HG02884 (cell line): Measurements from ENCODE around the gene C8A.

Experiments
- ATAC-seq: cut with Tn5 transposase; IDR thresholded peaks from one replicate; pipeline ENCODE4 v1.9.1; 2021; ENCODE audit warnings: mild to moderate bottlenecking, moderate library complexity; ENCODE audit not compliant: unreplicated experiment

Gene C8A

DNA sequence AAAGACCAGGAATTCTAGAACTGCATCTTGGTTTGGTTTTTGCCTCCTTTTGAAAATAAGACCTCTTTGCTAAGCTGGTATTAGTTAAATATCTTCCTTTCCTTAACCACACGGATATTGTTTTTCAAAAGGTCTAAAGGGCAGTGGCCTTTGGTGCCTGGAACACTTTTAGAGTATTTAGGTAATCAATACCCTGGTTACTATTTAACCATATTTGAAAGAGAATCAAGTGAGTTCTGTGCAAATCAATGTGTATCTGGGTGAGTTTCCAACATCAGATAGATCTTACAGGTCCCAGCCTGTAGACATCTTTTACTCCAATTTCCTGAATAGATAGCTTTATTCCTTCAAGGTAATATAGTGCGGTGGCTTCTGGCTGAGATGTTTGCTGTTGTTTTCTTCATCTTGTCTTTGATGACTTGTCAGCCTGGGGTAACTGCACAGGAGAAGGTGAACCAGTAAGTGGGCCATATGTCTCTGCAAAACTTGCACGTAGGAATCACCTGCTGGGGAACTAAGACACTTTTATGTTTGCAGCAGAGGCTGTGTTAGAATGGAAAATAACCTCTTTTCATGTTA, at the start of gene C8A:
Gene C8A, plus strand, starts transcription at position 277 of the 579 bp plus-strand sequence. Its CDS starts 105 bp downstream, at position 382.
- no peak for ATAC-seq

DNA sequence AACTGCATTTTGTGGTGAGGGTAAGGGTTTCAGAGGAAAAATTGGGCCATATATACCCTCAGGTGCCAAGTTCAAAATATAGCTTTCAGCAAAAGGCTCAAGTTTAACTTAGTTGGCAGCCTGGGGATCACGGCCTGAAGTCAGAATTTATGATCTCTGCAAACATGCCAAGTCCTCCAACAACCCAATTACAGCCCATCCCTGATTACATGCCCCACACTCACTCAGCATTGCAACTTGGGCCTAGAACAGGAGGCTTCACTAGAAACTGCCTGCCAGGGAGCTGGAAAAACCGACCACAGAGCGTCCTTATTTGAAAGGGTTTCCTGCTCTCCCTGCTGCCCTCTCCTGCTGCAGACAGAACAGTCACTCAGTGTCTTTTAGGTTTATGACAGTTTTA, 47.8 kb upstream of the C8A start:
- ATAC-seq = no peak

DNA sequence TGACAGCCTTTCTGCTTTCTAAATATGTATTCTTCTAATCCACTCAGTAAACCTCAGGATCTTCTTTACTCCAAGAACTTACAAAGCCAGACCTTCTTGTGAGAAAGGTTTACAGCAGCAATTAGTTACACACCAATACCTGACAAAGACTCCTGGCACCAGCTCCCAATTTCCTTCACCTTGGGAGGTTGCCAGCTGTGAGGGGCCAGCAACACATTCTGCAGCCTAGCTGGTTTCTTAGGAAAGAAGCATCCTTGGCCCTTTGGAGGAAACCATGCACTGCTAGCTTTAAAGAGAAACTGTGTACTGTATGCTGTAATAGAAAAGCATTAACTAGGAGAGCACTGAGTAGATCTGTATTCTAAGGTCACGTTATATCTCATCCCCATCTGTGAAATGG, 46.2 kb upstream of the C8A start:
- no peak for ATAC-seq

DNA sequence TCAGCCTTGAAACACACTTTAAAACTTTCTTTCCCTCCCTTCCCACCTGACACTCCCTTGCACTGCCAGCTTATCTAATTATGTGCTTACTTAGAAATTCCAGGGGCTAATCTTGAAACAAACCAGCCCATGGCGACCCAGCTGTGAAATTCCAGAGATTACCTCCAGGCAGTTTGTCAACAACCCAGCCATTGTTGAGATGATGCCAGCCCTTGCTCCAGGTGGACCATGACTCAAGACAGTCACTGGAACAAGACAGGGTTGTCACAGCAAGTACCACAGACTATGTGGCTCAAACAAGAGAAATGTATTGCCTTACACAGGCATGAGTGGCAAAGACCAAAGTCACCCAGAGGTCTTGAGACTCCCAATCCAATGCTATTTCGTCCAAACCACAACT, 43.3 kb upstream of the C8A start:
- ATAC-seq = no peak

DNA sequence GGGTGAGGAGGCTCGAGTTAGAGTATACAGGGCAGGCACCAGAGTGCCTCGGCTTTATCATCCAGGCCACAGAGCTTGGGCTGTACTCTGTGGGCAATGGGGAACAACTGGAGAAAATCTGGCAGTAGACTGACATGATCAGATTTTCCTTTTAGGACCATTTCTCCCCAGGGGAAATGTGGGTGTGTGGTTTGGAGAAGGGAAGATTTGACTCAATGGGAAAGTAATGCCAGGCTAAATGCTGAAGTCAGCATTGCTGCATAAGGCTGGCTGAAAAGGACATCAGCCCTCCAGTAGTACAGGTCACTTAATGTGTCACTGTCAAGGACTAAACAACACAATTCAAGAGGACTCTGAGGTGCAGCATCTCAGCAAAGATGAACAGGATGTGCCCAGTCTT, 40.4 kb upstream of the C8A start:
- ATAC-seq = no peak

DNA sequence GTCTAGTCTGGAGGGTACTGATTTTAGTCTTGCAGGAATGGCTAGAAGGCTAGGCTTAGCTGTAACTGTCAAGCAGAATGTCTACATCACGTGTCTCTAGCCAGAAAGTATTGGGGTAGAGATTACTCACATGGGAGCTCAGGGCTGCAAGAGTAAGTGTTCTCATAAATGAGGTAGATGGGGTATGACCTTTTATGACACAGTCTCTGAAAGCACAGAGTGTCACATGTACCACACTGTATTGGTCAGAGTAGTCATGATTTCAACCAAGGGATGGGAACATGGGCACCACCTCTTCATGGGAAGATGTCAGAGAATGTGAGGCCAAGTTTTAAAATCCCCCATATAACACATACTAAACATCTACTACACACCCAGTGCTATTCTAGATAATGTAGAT, 38.3 kb upstream of the C8A start:
- no peak for ATAC-seq

DNA sequence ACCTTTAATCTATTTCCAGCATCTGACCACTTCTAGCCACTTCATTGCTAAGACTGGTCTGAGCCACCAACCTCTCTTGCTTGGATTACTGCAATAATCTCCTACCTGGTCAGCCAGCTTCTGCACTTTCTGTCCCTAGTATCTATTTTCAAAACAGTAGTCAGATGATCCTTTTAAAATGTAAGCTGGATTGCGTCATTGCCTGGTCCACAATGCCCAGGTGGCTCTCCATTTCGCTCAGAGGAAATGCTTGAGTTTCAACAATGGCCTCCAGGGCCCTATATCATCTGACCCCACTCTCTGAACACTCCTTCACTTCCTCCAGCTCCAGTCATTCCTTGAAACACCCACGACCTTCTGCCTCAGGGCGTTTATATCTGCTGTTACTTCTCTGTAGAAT, 37.7 kb upstream of the C8A start:
- peak; percentile 77 for ATAC-seq

DNA sequence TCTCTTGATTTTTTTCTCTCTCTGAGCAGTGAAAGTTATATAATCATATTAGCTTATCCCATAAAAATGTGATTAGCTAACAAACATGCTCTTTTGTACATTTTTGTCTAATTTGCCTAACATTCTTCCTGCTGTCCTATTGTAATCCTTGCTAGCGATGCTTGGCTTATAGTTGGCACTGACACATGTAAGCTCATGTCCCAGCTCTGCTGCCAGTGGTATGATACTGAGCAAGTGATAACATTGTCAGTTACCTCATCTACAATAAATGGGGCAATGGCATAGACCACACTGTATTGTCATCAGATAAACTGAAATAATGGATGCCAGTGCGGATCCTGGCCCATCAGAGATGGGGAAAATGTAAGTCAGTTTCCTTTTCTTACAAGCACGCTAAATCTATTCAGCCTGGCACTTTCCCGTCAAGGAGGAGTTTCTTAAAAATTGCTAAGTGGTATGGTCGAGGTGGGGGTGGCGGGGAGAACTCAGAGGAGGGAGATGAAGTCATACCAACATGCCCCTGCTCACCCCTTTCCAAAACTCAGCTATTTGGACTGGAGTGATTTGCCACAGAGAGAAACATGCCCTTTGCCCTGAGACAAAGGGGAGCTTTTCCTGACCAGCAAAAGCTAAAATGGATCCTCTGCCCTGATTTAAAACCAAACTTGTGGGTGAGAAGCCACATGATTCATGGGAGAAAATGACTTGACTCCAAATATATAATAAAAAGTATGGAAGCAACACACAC, 36.7 kb upstream of the C8A start:
- no peak for ATAC-seq

DNA sequence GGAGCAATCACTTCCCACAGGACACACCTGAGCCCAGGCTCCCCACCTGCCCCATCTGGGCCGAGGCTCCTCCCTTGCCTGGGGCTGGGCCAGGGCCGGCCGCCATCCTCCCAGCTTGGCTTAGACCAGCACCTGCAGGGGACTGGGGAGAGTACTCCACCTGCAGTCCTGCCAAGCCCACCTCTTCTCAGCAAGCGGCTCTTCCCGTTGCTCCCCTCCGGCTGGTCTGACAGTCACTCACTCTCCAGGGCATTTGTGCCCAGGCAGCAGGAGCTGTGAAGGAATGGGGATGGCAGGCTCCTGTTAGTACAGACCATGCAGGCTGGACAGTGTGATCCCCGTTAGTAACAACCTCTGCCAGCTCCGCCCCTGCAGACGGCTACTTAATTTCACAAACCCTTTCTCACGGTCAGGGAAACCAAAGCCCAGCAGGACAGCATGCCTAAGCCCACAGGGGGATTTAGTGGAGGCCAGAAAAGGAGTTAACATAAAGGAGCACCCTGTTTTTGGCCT, 35.2 kb upstream of the C8A start, which contains the start of gene FYB2:
Gene FYB2, minus strand, starts transcription at position 18 of the 513 bp plus-strand sequence. CDS start 114 bp downstream, outside the sequence.
- no peak for ATAC-seq

DNA sequence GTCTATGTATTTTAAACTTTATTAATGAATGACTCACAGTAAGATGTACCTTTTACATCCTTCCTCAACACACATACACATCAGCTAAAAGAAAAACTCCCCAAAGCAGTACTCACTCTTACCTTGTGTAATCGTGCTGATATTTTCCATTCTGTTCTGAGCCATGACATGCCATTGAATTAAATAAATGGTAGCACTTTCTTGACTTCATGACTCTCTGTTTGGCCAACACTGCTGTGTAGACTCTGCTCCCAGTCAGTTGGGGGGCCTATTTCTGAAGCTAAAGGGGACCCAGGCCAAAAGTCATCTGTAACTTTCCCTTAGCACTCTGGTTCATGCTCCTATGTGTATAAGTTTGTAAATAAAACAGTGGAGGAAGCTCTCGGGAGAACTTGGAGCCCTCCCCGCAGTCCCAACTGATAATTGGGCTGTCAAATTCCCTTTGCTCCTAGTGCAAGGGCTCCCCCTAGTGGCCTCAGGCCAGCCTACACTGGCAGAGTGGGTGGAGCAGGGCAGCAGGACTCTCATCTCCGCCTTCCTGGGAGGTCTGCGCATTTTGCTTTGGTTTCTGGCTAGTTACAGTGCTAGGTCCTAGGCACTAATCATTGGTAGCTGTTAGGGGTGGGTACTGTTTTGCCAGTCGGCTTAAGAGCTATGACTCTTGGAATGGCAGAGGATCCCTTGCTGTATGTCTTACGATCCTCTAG, 33.7 kb upstream of the C8A start:
- ATAC-seq = peak; percentile 55

DNA sequence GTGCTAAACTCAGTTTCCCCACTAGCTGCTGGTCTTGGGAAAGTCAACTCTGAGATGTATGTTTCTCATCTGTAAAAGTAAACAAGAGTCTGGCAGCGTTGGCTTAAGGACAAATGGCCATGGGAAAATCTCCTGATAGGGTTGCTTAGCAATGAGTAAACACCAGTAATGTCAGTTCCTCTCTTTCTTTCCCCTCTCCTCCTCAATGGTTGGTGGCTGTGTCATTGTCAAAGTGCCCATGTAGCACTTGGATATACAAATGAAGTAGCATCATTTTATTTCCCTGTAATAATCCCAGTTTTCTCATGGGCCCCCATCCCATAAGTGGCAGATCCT, 33.2 kb upstream of the C8A start:
- no peak for ATAC-seq

DNA sequence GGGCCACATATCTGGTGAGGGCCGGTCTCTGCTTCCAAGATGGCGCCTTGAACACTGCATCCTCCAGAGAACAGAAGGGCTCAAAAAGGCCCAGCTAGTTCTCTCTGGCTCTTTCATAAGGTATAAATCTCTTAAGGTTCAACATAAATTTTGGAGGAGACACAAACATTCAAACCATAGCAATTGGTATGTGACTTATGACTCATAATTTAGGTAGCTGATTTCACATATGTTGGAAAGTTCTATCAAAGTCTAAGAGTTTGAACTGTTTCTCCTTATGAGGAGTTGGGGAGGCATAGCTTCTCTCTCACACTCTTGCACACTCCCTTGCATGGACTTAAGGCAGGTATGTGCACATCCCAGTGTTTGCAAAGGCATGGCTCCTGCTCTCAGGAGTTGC, 30.3 kb upstream of the C8A start:
- ATAC-seq = no peak

DNA sequence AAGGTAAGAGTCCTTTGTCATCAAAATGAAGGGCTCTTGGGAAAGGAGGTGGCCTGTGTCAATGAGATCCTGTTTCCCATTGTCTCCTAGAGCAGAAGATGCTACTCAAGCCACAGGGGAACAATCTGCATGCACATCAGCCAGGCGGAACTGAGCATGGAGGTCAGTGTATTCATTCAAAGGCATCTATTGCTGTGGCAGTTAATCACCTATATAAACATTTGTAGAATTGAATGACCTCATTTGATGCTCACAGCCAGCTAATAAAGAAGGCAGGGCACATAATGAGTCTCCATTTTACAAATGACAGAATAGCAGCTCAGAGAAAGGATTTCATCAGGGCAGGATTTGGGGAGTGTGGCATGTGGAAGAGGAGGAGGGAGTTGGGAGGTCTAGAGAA, 29.7 kb upstream of the C8A start:
- no peak for ATAC-seq

DNA sequence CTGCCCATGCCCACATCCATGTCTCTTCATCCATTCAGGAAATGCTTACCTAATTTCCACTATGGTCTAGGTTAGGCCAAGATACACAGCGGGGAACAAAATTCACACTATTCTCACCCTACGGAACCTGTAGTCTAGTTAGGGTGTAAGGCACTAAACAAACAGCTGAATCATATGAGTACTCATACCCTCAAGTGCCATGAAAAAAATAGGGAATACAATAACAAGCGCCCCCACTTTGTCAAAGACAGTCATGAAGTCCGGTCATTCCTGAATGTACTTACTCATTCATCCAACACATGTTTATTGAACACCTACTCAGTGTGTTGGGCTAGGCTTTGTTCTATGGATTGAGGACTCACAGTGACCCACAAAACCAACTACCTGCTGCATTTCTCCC, 29.2 kb upstream of the C8A start:
- ATAC-seq = no peak

DNA sequence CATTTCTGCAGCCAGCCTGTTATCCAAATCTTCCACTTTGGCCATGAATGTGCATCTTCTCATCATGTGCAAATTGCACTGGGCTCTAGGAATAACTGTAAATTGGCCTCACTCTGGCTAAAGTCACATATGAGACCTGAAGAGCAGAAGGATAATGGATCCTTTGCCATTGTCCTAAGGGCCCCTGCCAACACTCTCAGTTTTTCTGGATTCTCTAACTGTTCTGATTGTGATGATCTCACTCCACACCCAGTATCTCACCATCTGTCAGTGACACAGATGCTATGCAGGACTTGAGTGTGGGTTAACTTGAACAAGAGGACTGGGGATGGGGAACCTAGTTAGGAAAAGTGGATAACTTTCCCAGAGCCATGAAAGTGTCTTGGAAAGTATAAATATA, 26.9 kb upstream of the C8A start:
- no peak for ATAC-seq

DNA sequence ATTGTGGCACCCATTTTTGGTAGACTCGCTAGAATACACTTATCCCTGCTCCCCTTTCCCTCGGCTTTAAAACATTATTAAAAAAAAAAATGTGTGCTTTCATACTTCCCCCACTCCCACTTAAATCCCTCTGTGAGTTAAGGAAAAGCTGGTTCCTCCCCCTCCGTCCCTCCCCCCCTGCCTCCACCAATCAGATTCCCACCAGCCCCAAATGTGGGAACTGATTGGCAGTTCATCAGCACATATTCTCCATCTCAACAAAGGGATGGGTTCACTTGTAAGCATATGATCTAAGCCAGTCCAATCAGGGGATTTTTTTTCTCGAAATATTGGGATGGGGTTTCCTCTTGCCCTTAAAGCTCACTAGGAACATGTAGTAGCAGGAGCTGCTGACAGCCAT, 24.5 kb upstream of the C8A start:
- ATAC-seq = no peak

DNA sequence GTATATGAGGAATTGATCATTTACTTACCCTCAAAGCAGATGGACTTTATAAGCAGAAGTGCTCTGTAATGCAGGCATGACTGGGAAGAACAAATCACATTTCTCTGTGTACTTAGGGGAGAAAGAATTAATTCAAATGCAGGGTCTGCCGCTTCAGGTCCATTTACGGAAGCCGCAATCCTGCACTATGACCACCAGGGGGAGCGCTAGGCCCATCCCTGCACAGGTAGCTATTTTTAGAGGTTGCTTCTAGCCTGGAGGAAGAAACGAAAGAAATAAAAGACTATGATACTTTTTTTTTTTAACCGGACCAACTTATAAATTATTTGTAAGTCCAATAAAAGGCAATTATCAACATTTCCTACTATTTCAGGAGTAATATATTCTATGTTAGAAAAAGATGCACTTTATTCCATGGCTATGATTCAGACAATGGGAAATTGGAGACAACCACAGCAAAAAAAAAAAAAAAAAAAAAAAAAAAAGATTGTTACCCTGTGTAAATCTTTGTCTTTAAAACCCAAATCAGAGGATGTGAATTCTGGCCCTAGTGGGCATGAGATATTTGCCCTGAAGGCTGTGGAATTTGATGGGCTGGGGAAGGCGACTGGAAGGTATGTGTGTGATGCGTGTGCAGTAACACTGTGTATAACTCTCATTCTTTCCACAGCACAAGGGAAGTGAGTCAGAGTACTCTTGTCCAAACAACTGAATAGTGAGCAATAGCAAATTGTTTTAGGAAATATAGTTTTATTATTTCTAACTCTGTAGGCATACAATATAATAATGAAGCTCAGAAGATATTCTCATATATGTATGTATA, 22.5 kb upstream of the C8A start:
- ATAC-seq = peak; percentile 55

DNA sequence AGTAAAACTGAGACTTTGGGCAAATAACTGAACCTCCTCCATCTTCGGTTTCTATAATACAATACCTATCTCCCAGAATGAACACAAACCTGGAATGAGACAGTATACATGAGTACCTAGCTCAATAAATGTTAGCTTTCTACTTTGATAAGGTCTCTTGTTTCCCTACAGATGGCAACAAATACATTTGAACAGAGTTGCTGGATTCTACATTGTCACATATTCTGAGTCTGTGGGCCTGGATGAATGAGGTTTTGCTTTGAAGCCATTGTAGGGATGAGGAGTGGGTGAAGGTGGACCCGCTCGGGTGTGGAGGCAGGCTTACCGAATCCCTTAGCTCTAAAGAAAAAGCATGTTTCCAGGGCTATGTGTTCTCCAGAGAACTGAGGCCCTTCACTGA, 21.5 kb upstream of the C8A start:
- ATAC-seq = no peak

DNA sequence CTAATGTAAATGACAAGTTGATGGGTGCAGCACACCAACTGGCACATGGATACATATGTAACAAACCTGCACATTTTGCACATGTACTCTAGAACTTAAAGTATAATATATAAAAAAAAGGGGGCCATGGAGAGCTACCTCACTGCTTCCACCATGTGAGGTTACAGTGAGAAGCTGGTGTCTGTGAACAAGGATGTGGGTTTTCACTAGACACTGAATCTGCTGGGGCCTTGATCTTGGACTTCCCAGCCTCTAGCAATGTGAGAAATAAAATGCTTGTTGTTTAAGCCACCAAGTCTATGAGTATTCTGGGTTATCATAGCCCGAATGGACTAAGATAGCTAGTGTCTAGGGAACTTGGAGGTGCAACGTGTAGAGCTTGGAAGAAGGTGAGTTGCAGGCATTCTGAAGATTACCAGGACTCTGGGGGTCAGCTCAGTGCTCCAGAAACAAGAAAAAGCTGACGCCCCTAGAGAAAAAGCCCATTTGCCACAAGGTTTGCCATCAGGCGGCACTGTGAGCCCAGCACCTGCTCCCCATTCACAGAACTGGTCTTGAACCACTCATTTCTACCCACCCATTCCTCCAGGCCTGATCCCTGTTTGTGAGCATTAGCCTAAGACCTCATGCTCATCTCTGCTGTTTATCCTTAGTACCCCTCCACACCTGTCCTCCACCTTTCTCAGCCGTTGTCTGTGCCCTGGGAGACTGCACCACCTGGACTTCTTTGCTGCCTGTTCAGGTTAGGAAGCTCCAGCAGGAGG, 20.3 kb upstream of the C8A start:
- ATAC-seq = no peak

DNA sequence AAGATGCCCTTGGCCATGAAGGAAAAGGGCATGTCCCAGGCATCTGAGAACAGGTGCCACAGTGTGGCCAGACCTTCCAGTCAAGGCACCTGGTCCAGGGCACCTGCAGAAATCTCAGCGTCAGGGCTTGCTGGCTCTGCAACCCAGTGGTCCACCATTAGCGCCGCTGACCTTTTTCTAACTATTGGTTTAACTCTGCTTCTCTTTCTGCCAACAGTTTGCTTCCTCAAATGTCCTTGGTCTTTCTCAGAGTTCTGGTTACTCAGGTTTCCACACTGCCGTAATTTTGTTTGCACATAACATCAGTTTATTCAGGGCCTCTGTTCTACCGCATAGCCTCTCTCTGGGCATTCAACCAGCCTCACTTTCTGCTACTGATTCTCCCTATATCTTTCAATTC, 18.9 kb upstream of the C8A start:
- no peak for ATAC-seq
